Panc1 (cell line): Measurements from ENCODE around the gene PPP1R8. TPM values are rescaled to one million over a fixed set of nuclear protein-coding genes. Genes with fewer than 3 reads are reported as not detected.

Experiments
- ATAC-seq: fragments of 200-7000 bp; cut with Tn5 transposase; 2 replicates; pipeline ENCODE4 v1.9.1; 2020; ENCODE audit warnings: mild to moderate bottlenecking, moderate library complexity
- BruUV-seq: library from RNA; stranded (reverse); fragments of 400-500 nt; replicated peaks from 2 replicates; lab custom pipeline; 2021; lab: Mats Ljungman, UMichigan
- CTCF ChIA-PET: fragments of 300-600 bp; sonication (Branson Sonifier 250); formaldehyde crosslinking; loops from one replicate; lab custom pipeline; 2022; ENCODE audit warnings: antibody characterized with exemption; lab: Charles Lee
- POLR2A ChIA-PET: fragments of 300-600 bp; sonication (Branson Sonifier 250); formaldehyde crosslinking; loops from one replicate; lab custom pipeline; 2022; ENCODE audit warnings: antibody characterized with exemption; lab: Charles Lee
- DNase-seq: peaks from one replicate; pipeline ENCODE4 v3.0.0-alpha.2; 2010; ENCODE audit warnings: low read depth, low spot score
- H3K27ac ChIP-seq: 2 replicates; pipeline ENCODE4 v1.5.1; 2011; ENCODE audit warnings: mild to moderate bottlenecking, low read length, inconsistent platforms
- H3K27me3 ChIP-seq: fragments of 200-500 bp; sonication (Bioruptor generic); 2 replicates; pipeline ENCODE4 v1.6.0; 2014; ENCODE audit warnings: low read length, inconsistent platforms; ENCODE audit not compliant: control insufficient read depth, insufficient read depth
- H3K36me3 ChIP-seq: fragments of 200-500 bp; sonication (Bioruptor generic); 2 replicates; pipeline ENCODE4 v1.5.1; 2014; ENCODE audit warnings: inconsistent platforms, mild to moderate bottlenecking, low read length, moderate library complexity; ENCODE audit not compliant: control insufficient read depth, insufficient read depth
- H3K4me1 ChIP-seq: 2 replicates; pipeline ENCODE4 v1.5.1; 2011; ENCODE audit warnings: inconsistent platforms, mild to moderate bottlenecking, low read length, moderate library complexity; ENCODE audit not compliant: control insufficient read depth, insufficient read depth
- H3K4me3 ChIP-seq, 2 experiments: 2 replicates each; pipeline ENCODE4 v1.5.1; 2011 to 2012; ENCODE audit warnings: low read depth in 2 of 2, low read length in 2 of 2, mild to moderate bottlenecking in 2 of 2, inconsistent platforms in 1 of 2, moderate library complexity in 1 of 2
- H3K9me3 ChIP-seq: fragments of 200-500 bp; sonication (Bioruptor generic); 2 replicates; pipeline ENCODE4 v1.5.1; 2014; ENCODE audit warnings: low read depth, mild to moderate bottlenecking, inconsistent platforms, low read length, moderate library complexity; ENCODE audit not compliant: control insufficient read depth, insufficient read depth
- CTCF ChIP-seq: fragments of 450-650 bp; IDR thresholded peaks from 2 replicates; pipeline ENCODE4 v1.5.1; 2017; ENCODE audit warnings: mild to moderate bottlenecking
- POLR2AphosphoS5 ChIP-seq: IDR thresholded peaks from 2 replicates; pipeline ENCODE4 v1.6.1; 2012; ENCODE audit warnings: mild to moderate bottlenecking, low read depth, low read length, moderate library complexity
- REST ChIP-seq, 2 experiments: IDR thresholded peaks; 2 replicates each; pipeline ENCODE4 v1.6.1; 2011 to 2012; ENCODE audit warnings: low read depth in 2 of 2, control low read depth in 1 of 2, low read length in 1 of 2, mild to moderate bottlenecking in 1 of 2, moderate library complexity in 1 of 2; ENCODE audit not compliant: insufficient read depth in 1 of 2
- SIN3A ChIP-seq: IDR thresholded peaks from 2 replicates; pipeline ENCODE4 v1.6.1; 2012; ENCODE audit warnings: low read depth, mild to moderate bottlenecking, low read length, moderate library complexity, borderline replicate concordance; ENCODE audit not compliant: insufficient read depth
- TCF7L2 ChIP-seq: IDR thresholded peaks from 2 replicates; pipeline ENCODE4 v1.6.1; 2011; ENCODE audit warnings: mild to moderate bottlenecking, low read depth, low read length, inconsistent platforms
- in situ Hi-C: cut with HindIII; loops from 2 replicates; pipeline ENCODE4 v1.10.0; 2016; ENCODE audit warnings: low sequenced_read_pairs, low pct_unique_long_range_greater_than_20kb
- intact Hi-C: fragments of 100-400 bp; cut with micrococcal nuclease; formaldehyde crosslinking; loops from one replicate; pipeline ENCODE4 v1.10.0; 2022; ENCODE audit not compliant: unreplicated experiment
- total RNA-seq: library from RNA; stranded (reverse); gene quantifications from one replicate; pipeline ENCODE4 v1.2.1, GENCODE V29; 2021; ENCODE audit not compliant: unreplicated experiment

PPP1R8 gene
- total RNA-seq, 1 experiment from 2014 or later = 59.7 TPM

- POLR2A ChIA-PET = no interaction called here
- no TSS peak for BruUV-seq
Observed at GRCh38 chr1:27879374-27880082, 48.9 kb downstream of the PPP1R8 start.

GRCh38 chr1:27882543-27882903 is 51.9 kb downstream of the PPP1R8 start:
- POLR2A ChIA-PET = no interaction called here
- Histone ChIP-seq H3K27ac (no peak overlapping the region), H3K4me1 (no peaks in the 10 kb centered on the region), H3K9me3 (no peaks in the 10 kb centered on the region), H3K4me3 (no peak overlapping the region), H3K27me3 (no peaks in the 10 kb centered on the region), H3K36me3 (no peaks in the 10 kb centered on the region)
- ATAC-seq (no peak), DNase-seq (no peak)
- intact Hi-C loops = no loop called here
- in situ Hi-C loops = no loop called here
- CTCF ChIA-PET = no interaction called here
- no TSS peak for BruUV-seq
- TF ChIP-seq SIN3A (no peak), CTCF (no peak), REST (IDR thresholded peaks at IDR 0.05; ENCODE audit: insufficient read depth in 1 of 2, low read depth in 2 of 2, low read length in 1 of 2) (no peak), TCF7L2 (no peak), POLR2AphosphoS5 (no peak)

More at GRCh38 chr1:27879374-27880082, 48.9 kb downstream of the PPP1R8 start:
- no peak for DNase-seq
- no peak for TF ChIP-seq REST (IDR thresholded peaks at IDR 0.05; ENCODE audit: insufficient read depth in 1 of 2, low read depth in 2 of 2, low read length in 1 of 2)
- no peak for TF ChIP-seq TCF7L2
- no peak for TF ChIP-seq POLR2AphosphoS5
- no peak for TF ChIP-seq CTCF
- in situ Hi-C loops (no loop called here), intact Hi-C loops (no loop called here)
- Histone ChIP-seq H3K27ac (no peak overlapping the region), H3K9me3 (no peaks in the 10 kb centered on the region), H3K27me3 (no peaks in the 10 kb centered on the region), H3K36me3 (no peaks in the 10 kb centered on the region), H3K4me3 (no peak overlapping the region), H3K4me1 (no peaks in the 10 kb centered on the region; the same call in none of the 2 replicates)
- CTCF ChIA-PET = no interaction called here
- ATAC-seq = no peak
